GM12878 (cell line): ENCODE results near the gene NRXN3. TPM values are rescaled to one million over a fixed set of nuclear protein-coding genes. Genes with fewer than 3 reads are reported as not detected.

Experiments
- ATAC-seq: fragments of 200-7000 bp; cut with Tn5 transposase; 3 replicates; pipeline ENCODE4 v1.9.1; 2020; ENCODE audit warnings: mild to moderate bottlenecking, moderate library complexity
- BruUV-seq: library from RNA; stranded (reverse); fragments of 400-500 nt; replicated peaks from 2 replicates; lab custom pipeline; 2021; lab: Mats Ljungman, UMichigan
- CTCF ChIA-PET: fragments of 300-600 bp; sonication (Branson Sonifier 250); formaldehyde crosslinking; extraction: SDS; loops from one replicate; lab custom pipeline; 2021; ENCODE audit warnings: inconsistent platforms; lab: Yijun Ruan, JAX
- POLR2A ChIA-PET: fragments of 350-600 bp; formaldehyde crosslinking; extraction: SDS; loops from one replicate; lab custom pipeline; 2021; ENCODE audit warnings: inconsistent platforms; lab: Charles Lee
- RAD21 ChIA-PET: fragments of 300-600 bp; sonication (Branson Sonifier 250); formaldehyde crosslinking; loops from one replicate; lab custom pipeline; 2023; ENCODE audit warnings: antibody characterized with exemption; ENCODE audit not compliant: unreplicated experiment; lab: Charles Lee
- SMC1A ChIA-PET: fragments of 300-600 bp; sonication (Branson Sonifier 250); formaldehyde crosslinking; loops from one replicate; lab custom pipeline; 2023; ENCODE audit not compliant: unreplicated experiment, uncharacterized antibody; lab: Charles Lee
- DNase-seq: peaks from one replicate; pipeline ENCODE4 v3.0.0-alpha.2; 2011; ENCODE audit warnings: low read depth, low spot score
- FAIRE-seq: peaks from 3 replicates; lab custom pipeline; 2011; peaks lifted over from hg19 to GRCh38; lab: Jason Lieb, UNC
- H2AFZ ChIP-seq: 2 replicates; pipeline ENCODE4 v1.6.0; 2011; ENCODE audit warnings: low read depth, low read length, control low read depth; ENCODE audit not compliant: control insufficient read depth
- H3K27ac ChIP-seq: 2 replicates; pipeline ENCODE4 v1.5.1; 2011; ENCODE audit warnings: control low read depth; ENCODE audit not compliant: control insufficient read depth, insufficient read depth
- H3K27me3 ChIP-seq, 2 experiments: replicated peaks in 1 of 2; 2 replicates each; pipeline versions ENCODE4 v1.6.0 to v1.6.1; 2011; ENCODE audit warnings: low read length in 1 of 2; ENCODE audit not compliant: control insufficient read depth in 2 of 2, insufficient read depth in 2 of 2
- H3K36me3 ChIP-seq, 2 experiments: 2 replicates each; pipeline ENCODE4 v1.5.1; 2011; ENCODE audit warnings: low read length in 1 of 2; ENCODE audit not compliant: control insufficient read depth in 2 of 2, insufficient read depth in 2 of 2
- H3K4me1 ChIP-seq: 2 replicates; pipeline ENCODE4 v1.6.1; 2011; ENCODE audit warnings: mild to moderate bottlenecking, low read length, moderate library complexity, mixed read lengths; ENCODE audit not compliant: control insufficient read depth, insufficient read depth
- H3K4me2 ChIP-seq: 2 replicates; pipeline ENCODE4 v1.6.0; 2011; ENCODE audit warnings: control low read depth; ENCODE audit not compliant: control insufficient read depth, insufficient read depth
- H3K4me3 ChIP-seq: fragments of 200-600 bp; sonication (generic); 2 replicates; pipeline ENCODE4 v1.5.1; 2016
- H3K79me2 ChIP-seq: 2 replicates; pipeline ENCODE4 v1.6.0; 2011; ENCODE audit warnings: low read length; ENCODE audit not compliant: control insufficient read depth, insufficient read depth
- H3K9ac ChIP-seq: 2 replicates; pipeline ENCODE4 v1.8.0; 2011; ENCODE audit warnings: low read length, control low read depth, mixed read lengths; ENCODE audit not compliant: control insufficient read depth, insufficient read depth
- H3K9me3 ChIP-seq: replicated peaks from 3 replicates; pipeline ENCODE4 v1.5.1; 2011; ENCODE audit warnings: mild to moderate bottlenecking, low read length; ENCODE audit not compliant: control insufficient read depth, insufficient read depth
- H4K20me1 ChIP-seq: 2 replicates; pipeline ENCODE4 v1.6.0; 2011; ENCODE audit not compliant: control insufficient read depth, insufficient read depth
- BCL11A ChIP-seq: IDR thresholded peaks from 2 replicates; pipeline ENCODE4 v1.6.1; 2011; ENCODE audit warnings: low read depth, low read length
- BHLHE40 ChIP-seq, 2 experiments: fragments of 450-650 bp in 1 of 2; IDR thresholded peaks; 2 replicates each; pipeline ENCODE4 v1.6.1; 2011 to 2017; ENCODE audit warnings: low read depth in 2 of 2, borderline replicate concordance in 1 of 2, improper control_type of control experiment in 1 of 2, low read length in 1 of 2, mild to moderate bottlenecking in 1 of 2
- HDGF ChIP-seq: fragments of 450-650 bp; IDR thresholded peaks from 2 replicates; pipeline ENCODE4 v1.6.1; 2016; ENCODE audit warnings: antibody characterized with exemption
- KAT2A ChIP-seq: conservative IDR thresholded peaks from 2 replicates; pipeline ENCODE4 v1.6.1; 2011; ENCODE audit warnings: low read depth, low read length; ENCODE audit not compliant: control insufficient read depth
- LARP7 ChIP-seq: fragments of 450-650 bp; IDR thresholded peaks from 2 replicates; pipeline ENCODE4 v1.6.1; 2017; ENCODE audit warnings: mild to moderate bottlenecking
- MXI1 ChIP-seq: fragments of 150-350 bp; IDR thresholded peaks from 2 replicates; pipeline ENCODE4 v1.6.1; 2011; ENCODE audit warnings: low read depth, mild to moderate bottlenecking, inconsistent platforms, low read length, improper control_type of control experiment
- NFIC ChIP-seq: IDR thresholded peaks from 2 replicates; pipeline ENCODE4 v1.6.1; 2012; ENCODE audit warnings: low read depth, mild to moderate bottlenecking, inconsistent platforms, low read length, moderate library complexity
- NR2F1 ChIP-seq: fragments of 450-650 bp; conservative IDR thresholded peaks from 2 replicates; pipeline ENCODE4 v1.6.1; 2017; ENCODE audit warnings: mild to moderate bottlenecking
- PAX8 ChIP-seq: fragments of 450-650 bp; IDR thresholded peaks from 2 replicates; pipeline ENCODE4 v1.6.1; 2017; ENCODE audit warnings: mild to moderate bottlenecking, moderate library complexity
- RELA ChIP-seq: fragments of 450-650 bp; IDR thresholded peaks from 2 replicates; pipeline ENCODE4 v1.8.0; 2014; ENCODE audit warnings: borderline replicate concordance; ENCODE audit not compliant: partially characterized antibody
- RFX5 ChIP-seq: IDR thresholded peaks from 2 replicates; pipeline ENCODE4 v1.6.1; 2011; ENCODE audit warnings: low read depth, low read length, improper control_type of control experiment
- RUNX3 ChIP-seq: IDR thresholded peaks from 2 replicates; pipeline ENCODE4 v1.6.1; 2012; ENCODE audit warnings: low read length, inconsistent platforms
- SUPT20H ChIP-seq: IDR thresholded peaks from 2 replicates; pipeline ENCODE4 v1.6.1; 2011; ENCODE audit warnings: low read depth, mild to moderate bottlenecking, low read length, moderate library complexity, borderline replicate concordance; ENCODE audit not compliant: control insufficient read depth
- SUZ12 ChIP-seq: fragments of 200-600 bp; sonication (generic); IDR thresholded peaks from one replicate; pipeline ENCODE4 v1.6.1; 2018; ENCODE audit warnings: antibody characterized with exemption, mild to moderate bottlenecking; ENCODE audit not compliant: unreplicated experiment
- YY1 ChIP-seq: IDR thresholded peaks from 2 replicates; pipeline ENCODE4 v1.6.1; 2011; ENCODE audit warnings: low read depth, mild to moderate bottlenecking, low read length
- ZNF274 ChIP-seq: IDR thresholded peaks from one replicate; pipeline ENCODE4 v1.8.0; 2011; ENCODE audit not compliant: insufficient read length, insufficient read depth
- WGBS: methylation state at CpG from one replicate; pipeline ENCODE4 v1.1.6; 2016; ENCODE audit warnings: low lambda C conversion rate; ENCODE audit not compliant: insufficient replicate concordance, insufficient coverage; ENCODE audit errors: missing lambda C conversion rate; 5-methylcytosine and 5-hydroxymethylcytosine counted together
- in situ Hi-C: fragments of 300-500 bp; cut with MboI; formaldehyde crosslinking; loops from 9 replicates; pipeline ENCODE4 v1.14.3; 2018; ENCODE audit warnings: mixed read lengths
- intact Hi-C: fragments of 100-400 bp; cut with micrococcal nuclease; formaldehyde crosslinking; loops from one replicate; pipeline ENCODE4 v1.14.2; 2022; ENCODE audit not compliant: unreplicated experiment
- polyA plus RNA-seq, 11 experiments: library from polyadenylated mRNA; depleted of rRNA in 4 of 11; unstranded in 6 of 11; stranded (reverse) in 5 of 11; fragments of >200 nt; fragmentation: Nextera tagmentation in 4 of 11; fragmentation: Illumina TruSeq in 1 of 11; extraction: Ambion mirVana in 4 of 11; extraction: Trizol in 1 of 11; gene quantifications; 1 replicate in 1 of 11; 2 replicates in 10 of 11; pipeline versions ENCODE4 v1.2.1 to v1.2.3, GENCODE V29; 2011 to 2016; ENCODE audit warnings: inconsistent platforms in 2 of 11, missing spikeins in 2 of 11, low read depth in 1 of 11
- total RNA-seq, 4 experiments: library from RNA; depleted of rRNA in 3 of 4; stranded (reverse); fragments of >200 nt in 3 of 4; fragmentation: Illumina TruSeq in 1 of 4; extraction: Trizol in 1 of 4; gene quantifications; 2 replicates each; pipeline versions ENCODE4 v1.2.1 to v1.2.3, GENCODE V29; 2013 to 2021
- TF ChIP-seq, protein P1 (sequence below): fragments of 450-650 bp; IDR thresholded peaks from 2 replicates; pipeline ENCODE4 v1.6.1; 2014; ENCODE audit warnings: mild to moderate bottlenecking
- TF ChIP-seq, protein P2 (sequence below): fragments of 450-650 bp; IDR thresholded peaks from 2 replicates; pipeline ENCODE4 v1.6.1; 2017; ENCODE audit warnings: borderline replicate concordance
- TF ChIP-seq, protein P3 (sequence below): fragments of 450-650 bp; IDR thresholded peaks from 2 replicates; pipeline ENCODE4 v1.6.1; 2017; ENCODE audit warnings: mild to moderate bottlenecking, low read depth, inconsistent platforms; ENCODE audit not compliant: poor library complexity, severe bottlenecking
- TF ChIP-seq, protein P4 (sequence below): fragments of 450-650 bp; IDR thresholded peaks from 2 replicates; pipeline ENCODE4 v1.6.1; 2016; ENCODE audit warnings: mild to moderate bottlenecking

NRXN3 gene
- total and polyA plus RNA-seq, 10 of the 15 experiments (the other 5 are each of a cell fraction or from before 2014, with no cell fraction given) = 0.52 to 3.3 (median 1.4) TPM

DNA sequence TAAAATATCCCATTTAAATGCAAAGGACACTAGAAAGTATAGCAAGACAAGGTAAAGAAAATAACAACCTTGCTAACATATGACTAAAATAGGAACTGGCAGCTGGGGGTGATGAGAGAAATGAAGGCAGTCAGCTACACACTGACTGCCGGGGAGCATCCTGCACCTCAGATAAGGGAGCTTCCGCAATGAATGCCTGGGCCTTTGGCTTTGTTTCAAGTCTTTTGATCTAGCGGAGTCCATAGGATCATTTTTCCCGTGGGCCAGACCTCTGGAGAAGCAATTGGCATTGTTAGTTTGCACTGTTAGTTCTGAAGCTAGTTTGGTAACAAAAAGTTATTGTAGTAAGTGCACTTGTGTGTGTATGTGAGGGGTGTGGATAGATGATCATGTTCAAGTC lies 1401.2 kb downstream of the NRXN3 start:
- in situ Hi-C loops = no loop called here
- no peak overlapping the region for H3K4me3 ChIP-seq
- H4K20me1 ChIP-seq = no peaks in the 10 kb centered on the region
- no peak for FAIRE-seq
- no peak overlapping the region for H2AFZ ChIP-seq
- no peak for DNase-seq
- RAD21 ChIA-PET = no interaction called here
- CTCF ChIA-PET = interaction anchor here (0.7 kb wide), 1 partner anchor 598 kb away, joined by 3 read pairs; no protein-coding TSS in a partner anchor
- BruUV-seq = no TSS peak
- ATAC-seq = no peak
- POLR2A ChIA-PET = no interaction called here
- no peaks in the 10 kb centered on the region for H3K9me3 ChIP-seq
- no peak overlapping the region for H3K4me2 ChIP-seq
- no peak overlapping the region for H3K27ac ChIP-seq
- H3K36me3 ChIP-seq = no peaks in the 10 kb centered on the region
- no peaks in the 10 kb centered on the region for H3K27me3 ChIP-seq
- SMC1A ChIA-PET = no interaction called here
- intact Hi-C loops = no loop called here
- H3K9ac ChIP-seq = no peak overlapping the region
- TF ChIP-seq BHLHE40 (IDR thresholded peaks at IDR 0.05; ENCODE audit: borderline replicate concordance in 1 of 2, low read depth in 2 of 2, low read length in 1 of 2) = no peak
- TF ChIP-seq RFX5 = no peak
- TF ChIP-seq RUNX3 = no peak
- no peak for TF ChIP-seq YY1
- TF ChIP-seq HDGF = no peak
- TF ChIP-seq MXI1 = no peak
- TF ChIP-seq, protein P1, sequence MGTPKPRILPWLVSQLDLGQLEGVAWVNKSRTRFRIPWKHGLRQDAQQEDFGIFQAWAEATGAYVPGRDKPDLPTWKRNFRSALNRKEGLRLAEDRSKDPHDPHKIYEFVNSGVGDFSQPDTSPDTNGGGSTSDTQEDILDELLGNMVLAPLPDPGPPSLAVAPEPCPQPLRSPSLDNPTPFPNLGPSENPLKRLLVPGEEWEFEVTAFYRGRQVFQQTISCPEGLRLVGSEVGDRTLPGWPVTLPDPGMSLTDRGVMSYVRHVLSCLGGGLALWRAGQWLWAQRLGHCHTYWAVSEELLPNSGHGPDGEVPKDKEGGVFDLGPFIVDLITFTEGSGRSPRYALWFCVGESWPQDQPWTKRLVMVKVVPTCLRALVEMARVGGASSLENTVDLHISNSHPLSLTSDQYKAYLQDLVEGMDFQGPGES = no peak
- TF ChIP-seq BCL11A = no peak
- no peak for TF ChIP-seq KAT2A
- TF ChIP-seq LARP7 = no peak
- no peak for TF ChIP-seq ZNF274
- TF ChIP-seq, protein P2, sequence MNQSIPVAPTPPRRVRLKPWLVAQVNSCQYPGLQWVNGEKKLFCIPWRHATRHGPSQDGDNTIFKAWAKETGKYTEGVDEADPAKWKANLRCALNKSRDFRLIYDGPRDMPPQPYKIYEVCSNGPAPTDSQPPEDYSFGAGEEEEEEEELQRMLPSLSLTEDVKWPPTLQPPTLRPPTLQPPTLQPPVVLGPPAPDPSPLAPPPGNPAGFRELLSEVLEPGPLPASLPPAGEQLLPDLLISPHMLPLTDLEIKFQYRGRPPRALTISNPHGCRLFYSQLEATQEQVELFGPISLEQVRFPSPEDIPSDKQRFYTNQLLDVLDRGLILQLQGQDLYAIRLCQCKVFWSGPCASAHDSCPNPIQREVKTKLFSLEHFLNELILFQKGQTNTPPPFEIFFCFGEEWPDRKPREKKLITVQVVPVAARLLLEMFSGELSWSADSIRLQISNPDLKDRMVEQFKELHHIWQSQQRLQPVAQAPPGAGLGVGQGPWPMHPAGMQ = no peak
- TF ChIP-seq RELA = no peak
- TF ChIP-seq, protein P3, sequence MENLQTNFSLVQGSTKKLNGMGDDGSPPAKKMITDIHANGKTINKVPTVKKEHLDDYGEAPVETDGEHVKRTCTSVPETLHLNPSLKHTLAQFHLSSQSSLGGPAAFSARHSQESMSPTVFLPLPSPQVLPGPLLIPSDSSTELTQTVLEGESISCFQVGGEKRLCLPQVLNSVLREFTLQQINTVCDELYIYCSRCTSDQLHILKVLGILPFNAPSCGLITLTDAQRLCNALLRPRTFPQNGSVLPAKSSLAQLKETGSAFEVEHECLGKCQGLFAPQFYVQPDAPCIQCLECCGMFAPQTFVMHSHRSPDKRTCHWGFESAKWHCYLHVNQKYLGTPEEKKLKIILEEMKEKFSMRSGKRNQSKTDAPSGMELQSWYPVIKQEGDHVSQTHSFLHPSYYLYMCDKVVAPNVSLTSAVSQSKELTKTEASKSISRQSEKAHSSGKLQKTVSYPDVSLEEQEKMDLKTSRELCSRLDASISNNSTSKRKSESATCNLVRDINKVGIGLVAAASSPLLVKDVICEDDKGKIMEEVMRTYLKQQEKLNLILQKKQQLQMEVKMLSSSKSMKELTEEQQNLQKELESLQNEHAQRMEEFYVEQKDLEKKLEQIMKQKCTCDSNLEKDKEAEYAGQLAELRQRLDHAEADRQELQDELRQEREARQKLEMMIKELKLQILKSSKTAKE = no peak
- no peak for TF ChIP-seq PAX8
- no peak for TF ChIP-seq NFIC
- no peak for TF ChIP-seq SUPT20H
- TF ChIP-seq NR2F1 = no peak
- no peak for TF ChIP-seq SUZ12
- TF ChIP-seq, protein P4, sequence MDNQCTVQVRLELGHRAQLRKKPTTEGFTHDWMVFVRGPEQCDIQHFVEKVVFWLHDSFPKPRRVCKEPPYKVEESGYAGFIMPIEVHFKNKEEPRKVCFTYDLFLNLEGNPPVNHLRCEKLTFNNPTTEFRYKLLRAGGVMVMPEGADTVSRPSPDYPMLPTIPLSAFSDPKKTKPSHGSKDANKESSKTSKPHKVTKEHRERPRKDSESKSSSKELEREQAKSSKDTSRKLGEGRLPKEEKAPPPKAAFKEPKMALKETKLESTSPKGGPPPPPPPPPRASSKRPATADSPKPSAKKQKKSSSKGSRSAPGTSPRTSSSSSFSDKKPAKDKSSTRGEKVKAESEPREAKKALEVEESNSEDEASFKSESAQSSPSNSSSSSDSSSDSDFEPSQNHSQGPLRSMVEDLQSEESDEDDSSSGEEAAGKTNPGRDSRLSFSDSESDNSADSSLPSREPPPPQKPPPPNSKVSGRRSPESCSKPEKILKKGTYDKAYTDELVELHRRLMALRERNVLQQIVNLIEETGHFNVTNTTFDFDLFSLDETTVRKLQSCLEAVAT = no peak
- no peaks in the 10 kb centered on the region for H3K79me2 ChIP-seq
- no peaks in the 10 kb centered on the region for H3K4me1 ChIP-seq
- 29% methylated on average over 4 of the region's 4 CpGs for WGBS
